H9 (cell line): Measurements from ENCODE around the gene HGS. TPM values are rescaled to one million over a fixed set of nuclear protein-coding genes. Genes with fewer than 3 reads are reported as not detected.

Experiments used
- DNase-seq: peaks from one replicate; pipeline ENCODE4 v3.0.0-alpha.2; 2017
- H2AFZ ChIP-seq: one replicate; pipeline ENCODE4 v1.6.1; 2013; ENCODE audit warnings: mild to moderate bottlenecking, low read length, control low read depth, moderate library complexity
- H2AK5ac ChIP-seq: 2 replicates; pipeline ENCODE4 v1.6.1; 2013; ENCODE audit warnings: low read length, control low read depth, mixed read lengths; ENCODE audit not compliant: insufficient read length
- H2BK120ac ChIP-seq: one replicate; pipeline ENCODE4 v1.6.1; 2013; ENCODE audit warnings: low read depth, mild to moderate bottlenecking, low read length, control low read depth, inconsistent platforms; ENCODE audit not compliant: poor library complexity, severe bottlenecking
- H2BK12ac ChIP-seq: 2 replicates; pipeline ENCODE4 v1.6.1; 2013; ENCODE audit warnings: low read length, control low read depth, mixed read lengths, low read depth; ENCODE audit not compliant: insufficient read length
- H2BK15ac ChIP-seq: 2 replicates; pipeline ENCODE4 v1.6.1; 2013; ENCODE audit warnings: low read depth, low read length, control low read depth
- H2BK20ac ChIP-seq: one replicate; pipeline ENCODE4 v1.6.1; 2013; ENCODE audit warnings: low read depth, mild to moderate bottlenecking, low read length, control low read depth, inconsistent platforms; ENCODE audit not compliant: poor library complexity, severe bottlenecking
- H2BK5ac ChIP-seq: 2 replicates; pipeline ENCODE4 v1.6.1; 2013; ENCODE audit warnings: low read length, control low read depth, mixed read lengths; ENCODE audit not compliant: insufficient read length
- H3K14ac ChIP-seq: 2 replicates; pipeline ENCODE4 v1.6.1; 2013; ENCODE audit warnings: low read length, control low read depth; ENCODE audit not compliant: insufficient read depth
- H3K18ac ChIP-seq: 2 replicates; pipeline ENCODE4 v1.6.1; 2013; ENCODE audit warnings: low read depth, mild to moderate bottlenecking, mixed read lengths, low read length, control low read depth; ENCODE audit not compliant: insufficient read length
- H3K23ac ChIP-seq: 2 replicates; pipeline ENCODE4 v1.6.1; 2013; ENCODE audit warnings: low read length, control low read depth, mixed read lengths, low read depth; ENCODE audit not compliant: insufficient read length
- H3K23me2 ChIP-seq: 2 replicates; pipeline ENCODE4 v1.6.1; 2013; ENCODE audit warnings: low read depth, mild to moderate bottlenecking, mixed read lengths, low read length, control low read depth; ENCODE audit not compliant: insufficient read length, poor library complexity, severe bottlenecking
- H3K27ac ChIP-seq: 2 replicates; pipeline ENCODE4 v1.5.1; 2013; ENCODE audit warnings: low read length, control low read depth, mixed read lengths, low read depth; ENCODE audit not compliant: insufficient read length
- H3K27me3 ChIP-seq: 2 replicates; pipeline ENCODE4 v1.6.1; 2013; ENCODE audit warnings: low read length, control low read depth, inconsistent platforms; ENCODE audit not compliant: insufficient read depth
- H3K4ac ChIP-seq: 2 replicates; pipeline ENCODE4 v1.6.1; 2013; ENCODE audit warnings: low read depth, mild to moderate bottlenecking, control low read depth, inconsistent platforms, low read length, moderate library complexity
- H3K4me1 ChIP-seq: 2 replicates; pipeline ENCODE4 v1.6.1; 2013; ENCODE audit warnings: low read length, control low read depth, inconsistent platforms; ENCODE audit not compliant: insufficient read depth
- H3K4me2 ChIP-seq: 2 replicates; pipeline ENCODE4 v1.6.1; 2013; ENCODE audit warnings: low read length, control low read depth, mixed read lengths; ENCODE audit not compliant: insufficient read length, insufficient read depth
- H3K56ac ChIP-seq: 2 replicates; pipeline ENCODE4 v1.6.1; 2013; ENCODE audit warnings: low read depth, mild to moderate bottlenecking, mixed read lengths, low read length, control low read depth; ENCODE audit not compliant: insufficient read length
- H3K79me1 ChIP-seq: 2 replicates; pipeline ENCODE4 v1.6.1; 2013; ENCODE audit warnings: low read depth, mild to moderate bottlenecking, moderate library complexity, low read length, control low read depth, inconsistent platforms; ENCODE audit not compliant: insufficient read depth, poor library complexity, severe bottlenecking
- H3K79me2 ChIP-seq: 2 replicates; pipeline ENCODE4 v1.6.1; 2013; ENCODE audit warnings: low read length, control low read depth, inconsistent platforms; ENCODE audit not compliant: insufficient read depth
- H3K9ac ChIP-seq: 2 replicates; pipeline ENCODE4 v1.6.1; 2013; ENCODE audit warnings: low read length, control low read depth, mixed read lengths; ENCODE audit not compliant: insufficient read length; ENCODE audit errors: extremely low read depth
- H3K9me3 ChIP-seq: one replicate; pipeline ENCODE4 v1.6.1; 2013; ENCODE audit warnings: low read depth, low read length, inconsistent platforms; ENCODE audit not compliant: control insufficient read depth
- H3T11ph ChIP-seq: one replicate; pipeline ENCODE4 v1.6.1; 2013; ENCODE audit warnings: mild to moderate bottlenecking, low read length, control low read depth, inconsistent platforms
- H4K20me1 ChIP-seq: one replicate; pipeline ENCODE4 v1.6.1; 2013; ENCODE audit not compliant: control insufficient read depth, insufficient read length, insufficient read depth
- H4K5ac ChIP-seq: 2 replicates; pipeline ENCODE4 v1.6.1; 2013; ENCODE audit warnings: low read depth, mild to moderate bottlenecking, mixed read lengths, low read length, control low read depth; ENCODE audit not compliant: insufficient read length
- H4K8ac ChIP-seq: replicated peaks from 2 replicates; pipeline ENCODE4 v1.6.1; 2013; ENCODE audit warnings: low read length, control low read depth, mixed read lengths, low read depth; ENCODE audit not compliant: insufficient read length
- H4K91ac ChIP-seq: 2 replicates; pipeline ENCODE4 v1.6.1; 2013; ENCODE audit warnings: low read depth, mild to moderate bottlenecking, moderate library complexity, mixed read lengths, low read length, control low read depth; ENCODE audit not compliant: insufficient read length
- H3K27ac Mint-ChIP-seq, 3 experiments: 2 replicates in 2 of 3; 3 replicates in 1 of 3; pipeline ENCODE4 v1.8.0; 2020 to 2021; ENCODE audit warnings: mixed read lengths in 3 of 3, mild to moderate bottlenecking in 1 of 3, moderate library complexity in 1 of 3
- H3K27me3 Mint-ChIP-seq: 2 replicates; pipeline ENCODE4 v1.8.0; 2021; ENCODE audit warnings: low read depth, mild to moderate bottlenecking, moderate library complexity, mixed read lengths
- H3K36me3 Mint-ChIP-seq, 3 experiments: 2 replicates in 2 of 3; 3 replicates in 1 of 3; pipeline ENCODE4 v1.8.0; 2020 to 2021; ENCODE audit warnings: low read depth in 3 of 3, mixed read lengths in 3 of 3; ENCODE audit not compliant: insufficient read depth in 1 of 3
- H3K4me1 Mint-ChIP-seq, 2 experiments: 2 replicates each; pipeline ENCODE4 v1.8.0; 2020; ENCODE audit warnings: mixed read lengths in 2 of 2
- H3K4me3 Mint-ChIP-seq, 2 experiments: 2 replicates in 1 of 2; 3 replicates in 1 of 2; pipeline ENCODE4 v1.8.0; 2020 to 2021; ENCODE audit warnings: mild to moderate bottlenecking in 2 of 2, mixed read lengths in 2 of 2, moderate library complexity in 1 of 2
- H3K9me3 Mint-ChIP-seq, 2 experiments: 2 replicates in 1 of 2; 3 replicates in 1 of 2; pipeline ENCODE4 v1.8.0; 2020; ENCODE audit warnings: mild to moderate bottlenecking in 2 of 2, mixed read lengths in 2 of 2, moderate library complexity in 1 of 2
- WGBS: extraction: QIAGEN DNeasy Blood & Tissue Kit; methylation state at CpG from one replicate; pipeline ENCODE4 v1.1.7; 2013; ENCODE audit warnings: missing lambda C conversion rate, low lambda C conversion rate, mixed read lengths; ENCODE audit not compliant: insufficient read length; ENCODE audit errors: extremely low coverage; 5-methylcytosine and 5-hydroxymethylcytosine counted together
- total RNA-seq: library from RNA; stranded (reverse); gene quantifications from 2 replicates; pipeline ENCODE4 v1.2.1, GENCODE V29; 2021
- TF ChIP-seq, protein P1 (sequence below): fragments of 200-600 bp; sonication (generic); conservative IDR thresholded peaks from 3 replicates; pipeline ENCODE4 v1.8.0; 2021; ENCODE audit warnings: antibody characterized with exemption, mild to moderate bottlenecking

The HGS gene
- total RNA-seq, 1 experiment from 2014 or later, result 106 TPM

DNA sequence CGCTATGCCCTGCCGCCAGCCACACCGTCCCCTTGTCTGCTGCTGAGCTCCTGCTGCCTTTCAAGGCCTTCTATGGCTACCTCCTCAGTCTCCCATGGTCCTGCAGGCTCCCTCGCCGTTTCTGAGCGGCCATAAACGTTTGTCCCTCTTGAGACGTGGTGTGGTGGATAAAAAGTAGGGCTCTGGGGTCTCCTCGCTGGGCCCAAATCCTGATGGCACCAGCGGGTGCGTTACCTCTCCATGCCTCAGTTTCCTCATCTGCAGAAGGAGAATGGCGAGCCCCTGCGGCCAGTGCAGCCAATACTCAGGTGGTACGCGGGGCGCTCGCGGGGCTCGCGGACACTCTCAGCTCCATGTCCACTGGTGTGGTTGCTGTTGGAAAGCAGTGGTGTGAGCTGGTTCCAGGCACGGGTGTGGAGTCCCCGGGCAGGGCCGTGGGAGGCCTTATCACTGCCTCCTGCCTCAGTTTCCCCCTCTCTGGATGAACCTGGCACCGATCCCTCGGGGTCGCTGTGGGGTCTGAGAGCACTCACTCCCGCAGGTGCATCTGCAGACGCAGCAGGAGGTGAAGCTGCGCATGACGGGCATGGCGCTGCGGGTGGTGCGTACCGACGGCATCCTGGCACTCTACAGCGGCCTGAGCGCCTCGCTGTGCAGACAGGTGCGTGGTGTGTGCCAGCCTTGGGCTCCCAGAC is 30.7 kb downstream of the HGS start:
- H3K23me2 ChIP-seq, result peaks cover 20% of the 10 kb centered on the region
- no peak for DNase-seq
- H4K20me1 ChIP-seq, result no peaks in the 10 kb centered on the region
- H2AFZ ChIP-seq, result no peak overlapping the region
- Mint-ChIP-seq H3K27me3 (no peaks in the 10 kb centered on the region; the same call in 1 of the 2 replicates), H3K4me1 (peaks cover 21 to 24% of the 10 kb centered on the region in 2 experiments), H3K9me3 (no peaks in the 10 kb centered on the region; a peak in 1 of 5 replicates), H3K27ac (no peak overlapping the region; a peak in 1 of 7 replicates), H3K4me3 (peak overlapping the region in 1 of 2 experiments; percentile 29; a peak in 1 of 5 replicates), H3K36me3 (peaks cover 6 to 23% (median 10%) of the 10 kb centered on the region in 3 experiments)
- no peak overlapping the region for H3T11ph ChIP-seq
- H3K9me3 ChIP-seq, result no peaks in the 10 kb centered on the region
- no peak overlapping the region for H2BK120ac ChIP-seq
- WGBS, result no CpG with 5 or more reads among the region's 39 CpGs
- H3K27me3 ChIP-seq, result no peaks in the 10 kb centered on the region
- no peak overlapping the region for H3K18ac ChIP-seq
- H3K79me2 ChIP-seq, result no peaks in the 10 kb centered on the region; the same call in 1 of the 2 replicates
- no peak overlapping the region for H4K8ac ChIP-seq
- H2AK5ac ChIP-seq, result no peak overlapping the region
- no peak overlapping the region for H2BK20ac ChIP-seq
- TF ChIP-seq, protein P1, sequence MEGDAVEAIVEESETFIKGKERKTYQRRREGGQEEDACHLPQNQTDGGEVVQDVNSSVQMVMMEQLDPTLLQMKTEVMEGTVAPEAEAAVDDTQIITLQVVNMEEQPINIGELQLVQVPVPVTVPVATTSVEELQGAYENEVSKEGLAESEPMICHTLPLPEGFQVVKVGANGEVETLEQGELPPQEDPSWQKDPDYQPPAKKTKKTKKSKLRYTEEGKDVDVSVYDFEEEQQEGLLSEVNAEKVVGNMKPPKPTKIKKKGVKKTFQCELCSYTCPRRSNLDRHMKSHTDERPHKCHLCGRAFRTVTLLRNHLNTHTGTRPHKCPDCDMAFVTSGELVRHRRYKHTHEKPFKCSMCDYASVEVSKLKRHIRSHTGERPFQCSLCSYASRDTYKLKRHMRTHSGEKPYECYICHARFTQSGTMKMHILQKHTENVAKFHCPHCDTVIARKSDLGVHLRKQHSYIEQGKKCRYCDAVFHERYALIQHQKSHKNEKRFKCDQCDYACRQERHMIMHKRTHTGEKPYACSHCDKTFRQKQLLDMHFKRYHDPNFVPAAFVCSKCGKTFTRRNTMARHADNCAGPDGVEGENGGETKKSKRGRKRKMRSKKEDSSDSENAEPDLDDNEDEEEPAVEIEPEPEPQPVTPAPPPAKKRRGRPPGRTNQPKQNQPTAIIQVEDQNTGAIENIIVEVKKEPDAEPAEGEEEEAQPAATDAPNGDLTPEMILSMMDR, result no peak
- no peak overlapping the region for H2BK5ac ChIP-seq
- H3K4me1 ChIP-seq, result no peaks in the 10 kb centered on the region; the same call in 1 of the 2 replicates
- no peak overlapping the region for H3K9ac ChIP-seq
- no peak overlapping the region for H3K14ac ChIP-seq
- no peak overlapping the region for H2BK15ac ChIP-seq
- no peaks in the 10 kb centered on the region for H3K79me1 ChIP-seq
- H3K23ac ChIP-seq, result no peak overlapping the region
- H2BK12ac ChIP-seq, result no peak overlapping the region
- H3K56ac ChIP-seq, result no peak overlapping the region
- H4K5ac ChIP-seq, result no peak overlapping the region
- H3K27ac ChIP-seq, result no peak overlapping the region
- H3K4ac ChIP-seq, result no peak overlapping the region
- no peak overlapping the region for H4K91ac ChIP-seq
- no peak overlapping the region for H3K4me2 ChIP-seq
